ENCODE data around the gene MAN2C1.

GRCh38 chr15:75356517-75356916 is 11.9 kb downstream of the MAN2C1 start:
- TF ChIP-seq ZNF292 (tag by site-specific recombination; IDR thresholded peaks at IDR 0.05; ENCODE audit: borderline replicate concordance, low read depth) = no peak
- TF ChIP-seq, protein P1, sequence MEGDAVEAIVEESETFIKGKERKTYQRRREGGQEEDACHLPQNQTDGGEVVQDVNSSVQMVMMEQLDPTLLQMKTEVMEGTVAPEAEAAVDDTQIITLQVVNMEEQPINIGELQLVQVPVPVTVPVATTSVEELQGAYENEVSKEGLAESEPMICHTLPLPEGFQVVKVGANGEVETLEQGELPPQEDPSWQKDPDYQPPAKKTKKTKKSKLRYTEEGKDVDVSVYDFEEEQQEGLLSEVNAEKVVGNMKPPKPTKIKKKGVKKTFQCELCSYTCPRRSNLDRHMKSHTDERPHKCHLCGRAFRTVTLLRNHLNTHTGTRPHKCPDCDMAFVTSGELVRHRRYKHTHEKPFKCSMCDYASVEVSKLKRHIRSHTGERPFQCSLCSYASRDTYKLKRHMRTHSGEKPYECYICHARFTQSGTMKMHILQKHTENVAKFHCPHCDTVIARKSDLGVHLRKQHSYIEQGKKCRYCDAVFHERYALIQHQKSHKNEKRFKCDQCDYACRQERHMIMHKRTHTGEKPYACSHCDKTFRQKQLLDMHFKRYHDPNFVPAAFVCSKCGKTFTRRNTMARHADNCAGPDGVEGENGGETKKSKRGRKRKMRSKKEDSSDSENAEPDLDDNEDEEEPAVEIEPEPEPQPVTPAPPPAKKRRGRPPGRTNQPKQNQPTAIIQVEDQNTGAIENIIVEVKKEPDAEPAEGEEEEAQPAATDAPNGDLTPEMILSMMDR (tag by site-specific recombination; IDR thresholded peaks at IDR 0.05) = no peak
- TF ChIP-seq ZNF169 (tag by site-specific recombination; IDR thresholded peaks at IDR 0.05) = no peak
- TF ChIP-seq KLF16 (tag by site-specific recombination; IDR thresholded peaks at IDR 0.05) = no peak
- TF ChIP-seq, protein P2, sequence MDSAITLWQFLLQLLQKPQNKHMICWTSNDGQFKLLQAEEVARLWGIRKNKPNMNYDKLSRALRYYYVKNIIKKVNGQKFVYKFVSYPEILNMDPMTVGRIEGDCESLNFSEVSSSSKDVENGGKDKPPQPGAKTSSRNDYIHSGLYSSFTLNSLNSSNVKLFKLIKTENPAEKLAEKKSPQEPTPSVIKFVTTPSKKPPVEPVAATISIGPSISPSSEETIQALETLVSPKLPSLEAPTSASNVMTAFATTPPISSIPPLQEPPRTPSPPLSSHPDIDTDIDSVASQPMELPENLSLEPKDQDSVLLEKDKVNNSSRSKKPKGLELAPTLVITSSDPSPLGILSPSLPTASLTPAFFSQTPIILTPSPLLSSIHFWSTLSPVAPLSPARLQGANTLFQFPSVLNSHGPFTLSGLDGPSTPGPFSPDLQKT (IDR thresholded peaks at IDR 0.05; ENCODE audit: borderline replicate concordance, low read depth, low read length) = no peak
- TF ChIP-seq YY1 (tag by site-specific recombination; IDR thresholded peaks at IDR 0.05) = no peak
- no peak for TF ChIP-seq ZFP3 (tag by site-specific recombination; IDR thresholded peaks at IDR 0.05; ENCODE audit: low read depth)
- no peak for TF ChIP-seq ZNF221 (tag by site-specific recombination; IDR thresholded peaks at IDR 0.05; ENCODE audit: borderline replicate concordance)
- TF ChIP-seq MYNN (tag by site-specific recombination; IDR thresholded peaks at IDR 0.05; ENCODE audit: borderline replicate concordance) = no peak
- TF ChIP-seq ZNF239 (tag by site-specific recombination; IDR thresholded peaks at IDR 0.05) = no peak
- TF ChIP-seq ZNF146 (tag by site-specific recombination; IDR thresholded peaks at IDR 0.05) = no peak
